Right lobe of liver (tissue), 4 donors: ENCODE measurements around the gene TFF3.

Experiments
- CTCF ChIP-seq, 4 donors: fragments of 200-600 bp in 3 of 4; fragments of 450-650 bp in 1 of 4; IDR thresholded peaks; one replicate each; pipeline versions ENCODE4 v1.5.1 to v1.8.0; 2016 to 2022; ENCODE audit warnings: antibody characterized with exemption in 4 of 4, mild to moderate bottlenecking in 2 of 4
- POLR2A ChIP-seq: fragments of 450-650 bp; IDR thresholded peaks from one replicate; pipeline ENCODE4 v1.6.1; 2017; ENCODE audit warnings: antibody characterized with exemption, mild to moderate bottlenecking
- donor health status: DM: no; HTN: no; CAD: no.
- donor health status: DM: no; HTN: no; CAD: no.
- donor health status: DM: no; HTN: yes; CAD: no.

GRCh38 chr21:42281181-42281680 is 34.0 kb downstream of the TFF3 start:
- no peak for TF ChIP-seq CTCF (IDR thresholded peaks at IDR 0.05)
- no peak for TF ChIP-seq POLR2A
